ENCODE measurements around the gene RTN4RL1.
A peak's percentile ranks its signal among the peaks of the same experiment; 100 is the strongest.

The RTN4RL1 gene, protein sequence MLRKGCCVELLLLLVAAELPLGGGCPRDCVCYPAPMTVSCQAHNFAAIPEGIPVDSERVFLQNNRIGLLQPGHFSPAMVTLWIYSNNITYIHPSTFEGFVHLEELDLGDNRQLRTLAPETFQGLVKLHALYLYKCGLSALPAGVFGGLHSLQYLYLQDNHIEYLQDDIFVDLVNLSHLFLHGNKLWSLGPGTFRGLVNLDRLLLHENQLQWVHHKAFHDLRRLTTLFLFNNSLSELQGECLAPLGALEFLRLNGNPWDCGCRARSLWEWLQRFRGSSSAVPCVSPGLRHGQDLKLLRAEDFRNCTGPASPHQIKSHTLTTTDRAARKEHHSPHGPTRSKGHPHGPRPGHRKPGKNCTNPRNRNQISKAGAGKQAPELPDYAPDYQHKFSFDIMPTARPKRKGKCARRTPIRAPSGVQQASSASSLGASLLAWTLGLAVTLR

DNA sequence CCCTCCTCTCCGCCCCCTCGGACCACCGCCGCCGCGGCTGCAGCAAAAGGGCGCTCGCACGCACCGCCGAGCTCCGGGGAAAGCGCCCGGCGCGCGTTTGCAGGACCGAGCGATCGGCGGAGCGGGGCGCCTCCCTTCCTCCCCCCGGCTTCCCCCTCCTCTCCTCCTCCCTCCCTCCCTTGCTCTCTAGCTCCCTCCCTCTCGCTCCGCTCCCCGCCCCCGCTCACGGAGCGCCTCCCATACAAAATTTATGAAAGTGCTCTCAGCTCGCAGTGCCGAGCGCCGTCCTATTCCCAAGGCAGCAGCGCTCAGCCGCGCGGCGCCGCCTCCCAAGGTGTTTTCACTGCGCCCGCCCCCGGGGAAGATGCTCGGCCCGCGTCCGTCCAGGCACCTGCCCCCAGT is at the start of gene RTN4RL1:
Gene RTN4RL1 (minus strand): TSS at position 115 of the 402 bp plus-strand sequence. CDS start 469 bp downstream, outside the sequence.
- TF ChIP-seq, protein P1, sequence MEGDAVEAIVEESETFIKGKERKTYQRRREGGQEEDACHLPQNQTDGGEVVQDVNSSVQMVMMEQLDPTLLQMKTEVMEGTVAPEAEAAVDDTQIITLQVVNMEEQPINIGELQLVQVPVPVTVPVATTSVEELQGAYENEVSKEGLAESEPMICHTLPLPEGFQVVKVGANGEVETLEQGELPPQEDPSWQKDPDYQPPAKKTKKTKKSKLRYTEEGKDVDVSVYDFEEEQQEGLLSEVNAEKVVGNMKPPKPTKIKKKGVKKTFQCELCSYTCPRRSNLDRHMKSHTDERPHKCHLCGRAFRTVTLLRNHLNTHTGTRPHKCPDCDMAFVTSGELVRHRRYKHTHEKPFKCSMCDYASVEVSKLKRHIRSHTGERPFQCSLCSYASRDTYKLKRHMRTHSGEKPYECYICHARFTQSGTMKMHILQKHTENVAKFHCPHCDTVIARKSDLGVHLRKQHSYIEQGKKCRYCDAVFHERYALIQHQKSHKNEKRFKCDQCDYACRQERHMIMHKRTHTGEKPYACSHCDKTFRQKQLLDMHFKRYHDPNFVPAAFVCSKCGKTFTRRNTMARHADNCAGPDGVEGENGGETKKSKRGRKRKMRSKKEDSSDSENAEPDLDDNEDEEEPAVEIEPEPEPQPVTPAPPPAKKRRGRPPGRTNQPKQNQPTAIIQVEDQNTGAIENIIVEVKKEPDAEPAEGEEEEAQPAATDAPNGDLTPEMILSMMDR (IDR thresholded peaks at IDR 0.05; ENCODE audit: low read depth, low read length, missing control alignments): no peak
- no peak for DNase-seq (ENCODE audit: extremely low read depth, low read depth)
- peak within 1 kb of the TSS; percentile 47 for H3K4me3 ChIP-seq (replicated peaks; ENCODE audit: low read depth, low read length)

DNA sequence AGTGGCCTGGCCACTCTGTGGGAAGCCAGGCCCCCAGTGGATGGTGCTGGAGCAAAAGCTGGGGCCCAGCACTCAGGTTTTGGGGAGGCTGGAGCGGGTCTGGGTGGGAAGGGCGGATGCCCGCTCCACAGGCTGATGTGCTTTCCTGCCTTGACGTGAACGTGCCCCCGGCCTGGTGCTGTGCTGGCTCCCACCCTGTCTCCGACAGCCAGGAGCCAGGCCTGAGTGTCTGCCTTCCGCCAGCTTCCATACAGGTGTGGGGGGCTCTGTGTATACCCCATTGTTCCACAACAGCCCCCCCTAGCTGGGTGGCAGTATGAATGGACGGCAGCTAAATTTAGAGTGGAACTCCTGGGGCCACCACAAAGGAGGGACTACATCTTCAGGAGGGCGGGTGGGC is 49.8 kb upstream of the RTN4RL1 start:
- no peak overlapping the region for H3K4me3 ChIP-seq (replicated peaks; ENCODE audit: low read depth, low read length)
- no peak for DNase-seq (ENCODE audit: extremely low read depth, low read depth)
- TF ChIP-seq, protein P1 (IDR thresholded peaks at IDR 0.05; ENCODE audit: low read depth, low read length, missing control alignments): no peak

DNA sequence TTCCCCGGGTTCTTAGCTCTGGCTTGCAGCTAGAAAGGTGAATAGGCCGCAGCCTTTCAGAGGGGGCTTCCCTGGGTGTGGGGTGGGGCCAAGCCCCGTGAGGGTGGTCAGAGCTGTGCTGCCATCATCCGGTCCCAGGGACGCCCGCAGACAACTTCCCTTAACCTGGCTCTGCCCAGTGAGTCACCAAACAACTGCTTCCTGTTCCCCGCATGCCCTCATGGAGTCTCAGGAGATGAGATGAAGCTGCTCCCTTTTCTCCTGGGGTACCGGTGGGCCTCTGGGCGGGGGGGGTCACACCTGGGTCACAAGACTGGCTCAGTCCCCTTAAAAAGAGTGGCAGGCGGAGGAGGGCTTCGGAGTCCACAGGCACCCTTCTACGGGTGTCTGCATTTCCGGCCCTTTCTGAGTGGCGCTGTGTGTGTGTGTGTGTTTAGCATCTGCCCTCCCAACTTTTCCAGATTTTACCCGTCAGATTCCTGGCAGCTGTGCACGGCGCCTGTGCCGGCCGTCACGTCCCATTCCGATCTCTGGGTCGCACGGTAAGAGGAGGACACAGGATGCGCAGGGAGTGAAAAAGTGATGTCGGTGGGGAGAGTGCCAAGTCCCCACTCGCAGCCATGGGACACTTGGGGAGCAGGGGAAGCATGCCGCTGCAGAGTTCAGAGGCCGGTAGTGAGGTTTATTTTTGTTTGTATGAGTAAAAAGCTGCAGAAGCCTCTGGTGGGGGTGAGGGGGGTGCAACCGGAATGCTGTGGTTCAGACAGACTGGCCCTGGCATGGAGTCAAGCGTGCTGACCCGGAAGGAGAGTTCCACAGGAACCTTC is 46.5 kb upstream of the RTN4RL1 start:
- TF ChIP-seq, protein P1 (IDR thresholded peaks at IDR 0.05; ENCODE audit: low read depth, low read length, missing control alignments): no peak
- peak overlapping the region; percentile 5; the same call in 1 of the 2 replicates for H3K4me3 ChIP-seq (replicated peaks; ENCODE audit: low read depth, low read length)
- DNase-seq (ENCODE audit: extremely low read depth, low read depth): no peak

- no peak for DNase-seq (ENCODE audit: extremely low read depth, low read depth)
- H3K4me3 ChIP-seq (replicated peaks; ENCODE audit: low read depth, low read length): no peak overlapping the region
- TF ChIP-seq, protein P1 (IDR thresholded peaks at IDR 0.05; ENCODE audit: low read depth, low read length, missing control alignments): no peak
These were observed 45.9 kb upstream of the RTN4RL1 start for GRCh38 chr17:2071024-2071385.

DNA sequence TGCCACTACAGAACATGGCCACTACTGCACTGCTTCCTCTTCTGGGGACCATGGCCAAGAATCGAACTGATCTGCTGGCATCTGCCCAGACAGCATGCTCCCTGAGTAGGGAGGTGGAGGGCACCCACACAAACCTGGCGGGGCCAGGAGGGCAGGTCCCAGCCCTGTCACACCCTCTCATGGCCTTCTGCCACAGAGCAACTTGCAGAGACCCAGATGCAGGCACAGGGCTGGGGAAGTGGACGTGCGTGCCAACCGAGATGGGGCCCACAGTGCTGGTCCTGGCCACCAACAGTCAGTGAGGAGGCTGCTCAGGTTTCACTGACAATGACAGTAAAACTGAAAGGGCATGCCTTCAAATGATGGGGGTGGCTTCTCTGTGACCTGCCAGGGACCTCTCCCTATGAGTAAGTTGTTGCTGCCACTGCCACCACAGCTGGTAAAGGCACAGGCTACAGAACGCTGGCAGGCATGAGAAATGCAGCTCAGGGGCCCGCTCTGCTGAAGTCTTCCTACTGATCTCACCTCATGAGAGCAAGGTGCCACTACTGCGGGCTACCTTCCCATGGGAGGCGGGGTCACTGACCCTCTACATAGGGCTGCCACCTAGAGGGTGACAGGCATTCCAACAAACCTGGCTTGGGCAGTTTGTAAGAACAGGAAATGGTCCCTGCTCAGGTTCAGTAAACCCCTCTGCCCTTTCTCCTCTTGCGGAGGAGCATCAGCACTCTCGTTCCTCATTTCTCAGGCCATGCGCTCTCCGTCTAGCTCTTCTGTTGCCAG is 45.3 kb upstream of the RTN4RL1 start:
- DNase-seq (ENCODE audit: extremely low read depth, low read depth): no peak
- TF ChIP-seq, protein P1 (IDR thresholded peaks at IDR 0.05; ENCODE audit: low read depth, low read length, missing control alignments): no peak
- H3K4me3 ChIP-seq (replicated peaks; ENCODE audit: low read depth, low read length): no peak overlapping the region

- DNase-seq (ENCODE audit: extremely low read depth, low read depth): no peak
- TF ChIP-seq, protein P1 (IDR thresholded peaks at IDR 0.05; ENCODE audit: low read depth, low read length, missing control alignments): no peak
These were observed 43.5 kb upstream of the RTN4RL1 start for GRCh38 chr17:2068519-2069051.

More at GRCh38 chr17:2068519-2069051, 43.5 kb upstream of the RTN4RL1 start:
- H3K4me3 ChIP-seq (replicated peaks; ENCODE audit: low read depth, low read length): no peak overlapping the region
